OCI-LY7 (cell line): ENCODE results near the gene ZNF358. TPM values are rescaled to one million over a fixed set of nuclear protein-coding genes. Genes with fewer than 3 reads are reported as not detected.

ENCODE experiments used
- BruUV-seq: library from RNA; stranded (reverse); fragments of 400-500 nt; replicated peaks from 2 replicates; lab custom pipeline; 2021; lab: Mats Ljungman, UMichigan
- CTCF ChIA-PET: fragments of 300-600 bp; sonication (Branson Sonifier 250); formaldehyde crosslinking; loops from one replicate; lab custom pipeline; 2022; ENCODE audit warnings: antibody characterized with exemption; ENCODE audit not compliant: unreplicated experiment; lab: Charles Lee
- POLR2A ChIA-PET: fragments of 300-600 bp; sonication (Branson Sonifier 250); formaldehyde crosslinking; loops from one replicate; lab custom pipeline; 2022; ENCODE audit warnings: antibody characterized with exemption; lab: Charles Lee
- DNase-seq: peaks from one replicate; pipeline ENCODE4 v3.0.0-alpha.2; 2015; ENCODE audit warnings: low spot score
- H2AFZ ChIP-seq: fragments of 200-600 bp; sonication (generic), shearing (Covaris generic); 2 replicates; pipeline ENCODE4 v1.6.1; 2014; ENCODE audit warnings: mild to moderate bottlenecking, antibody characterized with exemption, low read length, moderate library complexity
- H3K27ac ChIP-seq: fragments of 200-600 bp; sonication (generic); 2 replicates; pipeline ENCODE4 v1.5.1; 2014; ENCODE audit warnings: mixed run types, low read depth, mild to moderate bottlenecking, moderate library complexity, low read length, inconsistent platforms; ENCODE audit not compliant: poor library complexity, severe bottlenecking
- H3K36me3 ChIP-seq: fragments of 200-600 bp; sonication (generic); 2 replicates; pipeline ENCODE4 v1.6.1; 2014; ENCODE audit warnings: mild to moderate bottlenecking, antibody characterized with exemption, low read length, moderate library complexity, mixed read lengths; ENCODE audit not compliant: insufficient read depth
- H3K4me1 ChIP-seq: fragments of 200-600 bp; sonication (generic); 2 replicates; pipeline ENCODE4 v1.5.1; 2014; ENCODE audit warnings: mild to moderate bottlenecking, low read length; ENCODE audit not compliant: insufficient read depth, poor library complexity, severe bottlenecking
- H3K4me2 ChIP-seq: fragments of 200-600 bp; sonication (generic); 2 replicates; pipeline ENCODE4 v1.6.1; 2014; ENCODE audit warnings: mild to moderate bottlenecking, low read length
- H3K4me3 ChIP-seq: fragments of 200-600 bp; sonication (generic); 2 replicates; pipeline ENCODE4 v1.5.1; 2014; ENCODE audit warnings: mild to moderate bottlenecking, low read depth, low read length; ENCODE audit not compliant: poor library complexity, severe bottlenecking
- H3K79me2 ChIP-seq: fragments of 200-600 bp; sonication (generic); 2 replicates; pipeline ENCODE4 v1.6.1; 2016; ENCODE audit warnings: low read depth, mild to moderate bottlenecking, low read length, moderate library complexity, mixed read lengths; ENCODE audit not compliant: insufficient read depth
- H3K9me2 ChIP-seq: fragments of 200-600 bp; sonication (generic); 2 replicates; pipeline ENCODE4 v1.6.1; 2016; ENCODE audit warnings: mild to moderate bottlenecking, low read length, mixed read lengths; ENCODE audit not compliant: insufficient read depth
- H3K9me3 ChIP-seq: fragments of 200-600 bp; sonication (generic); 2 replicates; pipeline ENCODE4 v1.6.1; 2014; ENCODE audit warnings: mild to moderate bottlenecking, mixed run types, low read length, mixed read lengths
- H4K20me1 ChIP-seq: fragments of 200-600 bp; sonication (generic); 2 replicates; pipeline ENCODE4 v1.6.1; 2014; ENCODE audit warnings: mild to moderate bottlenecking, antibody characterized with exemption, low read length, moderate library complexity, mixed read lengths; ENCODE audit not compliant: insufficient read depth
- EZH2phosphoT487 ChIP-seq: fragments of 200-600 bp; sonication (generic); IDR thresholded peaks from 2 replicates; pipeline ENCODE4 v1.6.1; 2018; ENCODE audit warnings: low read depth, borderline replicate concordance, mild to moderate bottlenecking, mixed run types, antibody characterized with exemption, low read length, moderate library complexity, mixed read lengths
- intact Hi-C: fragments of 100-400 bp; cut with micrococcal nuclease; formaldehyde crosslinking; loops from one replicate; pipeline ENCODE4 v1.10.0; 2022; ENCODE audit not compliant: unreplicated experiment
- total RNA-seq, 2 experiments: library from RNA; depleted of rRNA in 1 of 2; stranded (reverse); fragments of >200 nt in 1 of 2; shearing (Covaris generic) in 1 of 2; gene quantifications; 2 replicates each; pipeline ENCODE4 v1.2.3, GENCODE V29; 2014 to 2022
- TF ChIP-seq, protein P1 (sequence below): fragments of 200-600 bp; sonication (generic); conservative IDR thresholded peaks from 2 replicates; pipeline ENCODE4 v1.5.1; 2014; ENCODE audit warnings: mild to moderate bottlenecking, antibody characterized with exemption, low read length, moderate library complexity, mixed read lengths

Gene ZNF358
- total RNA-seq, 2 experiments from 2014 or later = not detected

DNA sequence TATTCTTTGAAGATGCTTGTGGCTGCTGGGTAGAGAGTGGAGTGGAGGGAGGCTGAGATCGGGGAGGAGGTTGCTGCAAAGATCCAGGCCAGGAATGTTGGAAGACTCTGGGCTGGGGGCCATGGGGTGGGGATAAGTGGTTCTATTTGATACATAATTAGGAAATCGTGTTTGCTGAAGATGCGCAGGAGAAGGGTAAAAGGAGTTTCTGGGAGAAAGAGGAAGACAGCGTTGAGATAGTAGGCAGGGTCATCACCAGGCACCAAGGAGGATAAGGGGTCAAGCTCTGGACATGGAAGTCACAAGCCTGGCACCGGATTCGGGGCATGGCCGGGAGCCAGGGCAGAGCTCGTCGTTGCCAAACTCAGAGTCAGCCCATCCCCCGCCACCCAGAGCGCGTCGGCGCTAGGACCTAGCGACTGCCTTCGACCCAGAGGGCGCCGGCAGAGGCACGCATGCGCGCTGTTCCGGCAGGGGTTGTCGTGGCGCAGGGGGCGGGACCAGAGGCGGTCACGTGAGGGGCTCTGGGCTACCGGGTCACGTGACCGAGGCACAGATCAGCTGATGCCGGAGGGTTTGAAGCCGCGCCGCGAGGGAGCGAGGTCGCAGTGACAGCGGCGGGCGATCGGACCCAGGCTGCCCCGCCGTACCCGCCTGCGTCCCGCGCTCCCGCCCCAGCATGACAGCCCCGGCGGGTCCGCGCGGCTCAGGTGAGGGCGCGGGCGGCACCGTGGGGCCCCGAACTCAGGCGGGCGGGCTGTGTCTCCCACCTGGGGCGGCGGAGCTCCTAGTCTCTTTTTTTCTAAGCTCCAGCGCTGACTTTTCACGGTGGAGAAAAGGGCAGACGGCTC lies 6.4 kb downstream of the ZNF358 start, which contains the start of gene MCOLN1:
MCOLN1 (plus strand) TSS at position 553 of the 851 bp plus-strand sequence; CDS start at position 680, 127 bp downstream.
- POLR2A ChIA-PET = interaction anchor here (1.1 to 1.7 kb wide), 3 partner anchors 10 to 83 kb away, joined by 4 to 7 read pairs (median 4); no protein-coding TSS in a partner anchor
- Histone ChIP-seq H3K4me2 (peak within 1 kb of the TSS; percentile 74), H2AFZ (peak within 1 kb of the TSS; percentile 90), H3K4me3 (peak within 1 kb of the TSS; percentile 78), H4K20me1 (no peaks in the 10 kb centered on the region), H3K36me3 (no peaks in the 10 kb centered on the region), H3K27ac (no peak within 1 kb of the TSS), H3K9me2 (no peaks in the 10 kb centered on the region), H3K9me3 (no peaks in the 10 kb centered on the region), H3K79me2 (no peaks in the 10 kb centered on the region), H3K4me1 (peaks cover 14% of the 10 kb centered on the region)
- TF ChIP-seq, protein P1, sequence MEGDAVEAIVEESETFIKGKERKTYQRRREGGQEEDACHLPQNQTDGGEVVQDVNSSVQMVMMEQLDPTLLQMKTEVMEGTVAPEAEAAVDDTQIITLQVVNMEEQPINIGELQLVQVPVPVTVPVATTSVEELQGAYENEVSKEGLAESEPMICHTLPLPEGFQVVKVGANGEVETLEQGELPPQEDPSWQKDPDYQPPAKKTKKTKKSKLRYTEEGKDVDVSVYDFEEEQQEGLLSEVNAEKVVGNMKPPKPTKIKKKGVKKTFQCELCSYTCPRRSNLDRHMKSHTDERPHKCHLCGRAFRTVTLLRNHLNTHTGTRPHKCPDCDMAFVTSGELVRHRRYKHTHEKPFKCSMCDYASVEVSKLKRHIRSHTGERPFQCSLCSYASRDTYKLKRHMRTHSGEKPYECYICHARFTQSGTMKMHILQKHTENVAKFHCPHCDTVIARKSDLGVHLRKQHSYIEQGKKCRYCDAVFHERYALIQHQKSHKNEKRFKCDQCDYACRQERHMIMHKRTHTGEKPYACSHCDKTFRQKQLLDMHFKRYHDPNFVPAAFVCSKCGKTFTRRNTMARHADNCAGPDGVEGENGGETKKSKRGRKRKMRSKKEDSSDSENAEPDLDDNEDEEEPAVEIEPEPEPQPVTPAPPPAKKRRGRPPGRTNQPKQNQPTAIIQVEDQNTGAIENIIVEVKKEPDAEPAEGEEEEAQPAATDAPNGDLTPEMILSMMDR = no peak
- no peak for TF ChIP-seq EZH2phosphoT487
- intact Hi-C loops = loop anchor here (1.0 kb wide), 1 partner anchor 13 kb away; the partner anchor contains the start of gene PNPLA6
- DNase-seq = peak; percentile 99
- BruUV-seq = no TSS peak
- CTCF ChIA-PET = interaction anchor here (0.6 kb wide), 1 partner anchor 168 kb away, joined by 3 read pairs; no protein-coding TSS in a partner anchor

DNA sequence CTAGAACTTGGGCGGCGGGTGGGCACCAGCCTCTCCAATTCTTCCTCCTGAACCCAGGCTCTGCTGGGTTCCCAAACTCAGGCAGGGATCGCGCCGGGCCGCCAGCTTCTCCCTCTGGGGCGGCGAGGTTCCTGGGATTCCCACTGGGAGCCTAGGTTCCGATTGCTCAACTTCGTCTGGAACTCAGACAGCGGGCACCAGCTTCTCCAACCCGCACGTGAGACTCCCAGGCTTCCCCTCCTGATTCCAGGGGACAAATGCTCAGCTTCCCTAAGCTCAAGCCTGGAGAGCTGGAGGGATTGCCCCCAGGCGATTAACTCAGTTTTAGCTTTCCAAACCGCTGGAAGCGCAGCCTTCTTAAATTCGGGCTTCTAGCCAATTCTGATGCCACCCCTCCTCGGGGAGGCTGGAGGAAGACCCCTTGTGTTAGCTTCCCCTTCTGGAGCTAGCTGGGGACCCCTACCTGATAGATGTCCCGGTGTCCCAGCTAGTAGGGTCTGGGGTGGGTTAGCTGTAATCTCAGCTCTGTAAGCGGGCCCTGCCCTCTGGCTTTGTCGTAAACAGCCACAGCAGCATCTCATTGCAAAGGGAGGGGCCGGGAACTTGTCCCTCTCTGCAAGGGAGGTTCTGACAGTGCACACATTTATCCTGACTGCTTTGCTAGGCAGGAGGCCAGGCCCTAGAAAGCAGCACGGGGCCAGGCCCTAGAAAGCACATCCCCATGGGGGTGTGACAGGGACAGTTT lies 7.2 kb downstream of the ZNF358 start:
- TF ChIP-seq, protein P1 = no peak
- TF ChIP-seq EZH2phosphoT487 = no peak
- H3K36me3 ChIP-seq = no peaks in the 10 kb centered on the region
- H3K4me2 ChIP-seq = peak overlapping the region; percentile 74
- BruUV-seq = no TSS peak
- no peaks in the 10 kb centered on the region for H3K9me2 ChIP-seq
- no peaks in the 10 kb centered on the region for H3K79me2 ChIP-seq
- no peaks in the 10 kb centered on the region for H4K20me1 ChIP-seq
- intact Hi-C loops = loop anchor here (1.0 kb wide), 1 partner anchor 12 kb away; the partner anchor contains the start of gene PNPLA6
- no peaks in the 10 kb centered on the region for H3K9me3 ChIP-seq
- peak overlapping the region; percentile 78 for H3K4me3 ChIP-seq
- H3K27ac ChIP-seq = no peak overlapping the region
- no peak for DNase-seq
- peak overlapping the region; percentile 34; the same call in 1 of the 2 replicates for H2AFZ ChIP-seq
- CTCF ChIA-PET = no interaction called here
- H3K4me1 ChIP-seq = peaks cover 14% of the 10 kb centered on the region
- POLR2A ChIA-PET = interaction anchor here (0.6 to 1.7 kb wide), 4 partner anchors 9 to 82 kb away, joined by 3 to 7 read pairs (median 4); no protein-coding TSS in a partner anchor
